Loucy (cell line): ENCODE results near the gene FAF1.
"Not testable (repeated sequence)": the region's sequence is repeated elsewhere in the genome, so short reads cannot be mapped to it uniquely, and the experiment has no call there.

Experiments
- H2AFZ ChIP-seq: fragments of 200-600 bp; sonication (generic); 2 replicates; pipeline ENCODE4 v1.6.0; 2016; ENCODE audit warnings: antibody characterized with exemption, mild to moderate bottlenecking, low read length, moderate library complexity
- H3F3A ChIP-seq: fragments of 200-600 bp; 2 replicates; pipeline ENCODE4 v1.6.0; 2016; ENCODE audit warnings: antibody characterized with exemption, low read depth, mild to moderate bottlenecking
- H3K27me3 ChIP-seq: fragments of 200-600 bp; sonication (generic); 2 replicates; pipeline ENCODE4 v1.6.1; 2014; ENCODE audit warnings: low read length, mild to moderate bottlenecking; ENCODE audit not compliant: insufficient read depth, poor library complexity, severe bottlenecking
- H3K36me3 ChIP-seq: fragments of 200-600 bp; sonication (generic); 2 replicates; pipeline ENCODE4 v1.6.1; 2016; ENCODE audit warnings: low read length; ENCODE audit not compliant: insufficient read depth
- H3K4me1 ChIP-seq: fragments of 200-600 bp; sonication (generic); 2 replicates; pipeline ENCODE4 v1.5.1; 2014; ENCODE audit warnings: low read length, mild to moderate bottlenecking; ENCODE audit not compliant: insufficient read depth, poor library complexity, severe bottlenecking
- H3K4me2 ChIP-seq: fragments of 200-600 bp; sonication (generic); 2 replicates; pipeline ENCODE4 v1.6.0; 2014; ENCODE audit warnings: antibody characterized with exemption, low read length, low read depth, mild to moderate bottlenecking; ENCODE audit not compliant: poor library complexity, severe bottlenecking
- H3K4me3 ChIP-seq: fragments of 200-600 bp; sonication (generic); 2 replicates; pipeline ENCODE4 v1.5.1; 2014; ENCODE audit warnings: low read length, mild to moderate bottlenecking, mixed read lengths; ENCODE audit not compliant: poor library complexity, severe bottlenecking
- H3K79me2 ChIP-seq: fragments of 200-600 bp; sonication (generic); 2 replicates; pipeline ENCODE4 v1.6.1; 2014; ENCODE audit warnings: low read length; ENCODE audit not compliant: insufficient read depth
- H3K9ac ChIP-seq: fragments of 200-600 bp; sonication (generic); 2 replicates; pipeline ENCODE4 v1.6.0; 2014; ENCODE audit warnings: mild to moderate bottlenecking, low read depth, low read length, moderate library complexity; ENCODE audit not compliant: poor library complexity, severe bottlenecking
- H3K9me2 ChIP-seq: fragments of 200-600 bp; sonication (generic); replicated peaks from 2 replicates; pipeline ENCODE4 v1.6.1; 2016; ENCODE audit warnings: low read depth, low read length, mixed read lengths
- H3K9me3 ChIP-seq: fragments of 200-600 bp; sonication (generic); 2 replicates; pipeline ENCODE4 v1.6.1; 2014; ENCODE audit warnings: mild to moderate bottlenecking, antibody characterized with exemption, low read length, low read depth; ENCODE audit not compliant: insufficient read depth
- H4K20me1 ChIP-seq: fragments of 200-600 bp; sonication (generic); 2 replicates; pipeline ENCODE4 v1.6.0; 2014; ENCODE audit warnings: antibody characterized with exemption, low read length, mild to moderate bottlenecking; ENCODE audit not compliant: insufficient read depth, poor library complexity, severe bottlenecking
- CTCF ChIP-seq: fragments of 200-600 bp; sonication (generic); conservative IDR thresholded peaks from 2 replicates; pipeline ENCODE4 v1.5.1; 2014; ENCODE audit warnings: mild to moderate bottlenecking, antibody characterized with exemption, low read length
- EZH2phosphoT487 ChIP-seq: fragments of 200-600 bp; IDR thresholded peaks from 2 replicates; pipeline ENCODE4 v1.6.1; 2018; ENCODE audit warnings: antibody characterized with exemption, mild to moderate bottlenecking, moderate library complexity, borderline replicate concordance

The FAF1 gene

GRCh38 chr1:50827546-50827945 is 132.5 kb downstream of the FAF1 start:
- no peak for TF ChIP-seq CTCF
- no peak for TF ChIP-seq EZH2phosphoT487
- no peak overlapping the region for H2AFZ ChIP-seq
- H3F3A ChIP-seq, result no peaks in the 10 kb centered on the region
- no peaks in the 10 kb centered on the region for H3K27me3 ChIP-seq
- H3K4me1 ChIP-seq, result no peaks in the 10 kb centered on the region
- H3K9me2 ChIP-seq, result no peaks in the 10 kb centered on the region
- H3K79me2 ChIP-seq, result peaks cover 70% of the 10 kb centered on the region
- H3K4me3 ChIP-seq, result no peak overlapping the region
- H3K4me2 ChIP-seq, result no peak overlapping the region
- H3K36me3 ChIP-seq, result peaks cover 5% of the 10 kb centered on the region; the same call in 1 of the 2 replicates
- H4K20me1 ChIP-seq, result peaks cover 4% of the 10 kb centered on the region
- no peaks in the 10 kb centered on the region; the same call in 1 of the 2 replicates for H3K9me3 ChIP-seq
- no peak overlapping the region for H3K9ac ChIP-seq

- not testable (repeated sequence) for H3K36me3 ChIP-seq, H3K9ac ChIP-seq, H4K20me1 ChIP-seq, H3F3A ChIP-seq, H3K27me3 ChIP-seq, H3K4me3 ChIP-seq, H2AFZ ChIP-seq, H3K4me2 ChIP-seq, H3K9me3 ChIP-seq, H3K9me2 ChIP-seq, H3K4me1 ChIP-seq
- peaks cover 70% of the 10 kb centered on the region for H3K79me2 ChIP-seq
These were observed 133.3 kb downstream of the FAF1 start for GRCh38 chr1:50826792-50827191.

- Histone ChIP-seq H3K9me3 (no peaks in the 10 kb centered on the region), H4K20me1 (peaks cover 9% of the 10 kb centered on the region), H3K79me2 (peaks cover 79% of the 10 kb centered on the region), H2AFZ (no peak overlapping the region), H3K27me3 (no peaks in the 10 kb centered on the region), H3K4me1 (no peaks in the 10 kb centered on the region), H3K9ac (no peak overlapping the region), H3K9me2 (no peaks in the 10 kb centered on the region), H3F3A (no peaks in the 10 kb centered on the region), H3K4me2 (no peak overlapping the region), H3K36me3 (no peaks in the 10 kb centered on the region), H3K4me3 (no peak overlapping the region)
- TF ChIP-seq CTCF (no peak), EZH2phosphoT487 (no peak)
These were observed 137.9 kb downstream of the FAF1 start for GRCh38 chr1:50822035-50822776.

- H2AFZ ChIP-seq, result no peak overlapping the region
- H3K79me2 ChIP-seq, result peaks cover 76% of the 10 kb centered on the region
- H3K9ac ChIP-seq, result no peak overlapping the region
- no peak overlapping the region for H3K4me3 ChIP-seq
- no peaks in the 10 kb centered on the region for H3F3A ChIP-seq
- no peaks in the 10 kb centered on the region for H3K36me3 ChIP-seq
- H3K4me2 ChIP-seq, result no peak overlapping the region
- peaks cover 12% of the 10 kb centered on the region for H4K20me1 ChIP-seq
- H3K27me3 ChIP-seq, result no peaks in the 10 kb centered on the region
- TF ChIP-seq CTCF (no peak), EZH2phosphoT487 (no peak)
- H3K9me3 ChIP-seq, result no peaks in the 10 kb centered on the region
- no peaks in the 10 kb centered on the region for H3K9me2 ChIP-seq
- no peaks in the 10 kb centered on the region for H3K4me1 ChIP-seq
These were observed 139.5 kb downstream of the FAF1 start for GRCh38 chr1:50820545-50820944.
